ENCODE data around the gene SUSD6. TPM values are rescaled to one million over a fixed set of nuclear protein-coding genes. Genes with fewer than 3 reads are reported as not detected.

Gene SUSD6
- total and polyA plus RNA-seq, 4 donors: 16.0 to 75.1 (median 61.0) TPM

GRCh38 chr14:69582212-69582611 lies 29.2 kb upstream of the SUSD6 start:
- Histone ChIP-seq H3K4me3 (no peak overlapping the region), H3K36me3 (ENCODE audit: control insufficient read depth in 4 of 4, insufficient read depth in 4 of 4, low read length in 4 of 4) (no peaks in the 10 kb centered on the region), H3K27me3 (ENCODE audit: control insufficient read depth in 3 of 3, insufficient read depth in 3 of 3, low read length in 2 of 3) (peaks cover 0 to 11% (median 6%) of the 10 kb centered on the region in 3 donors), H3K9ac (ENCODE audit: insufficient read depth in 1 of 2, low read length in 2 of 2) (no peak overlapping the region), H3K4me1 (ENCODE audit: control insufficient read depth in 5 of 5, insufficient read depth in 5 of 5, low read length in 5 of 5) (peaks cover 0 to 9% (median 4%) of the 10 kb centered on the region in 5 donors), H3K27ac (ENCODE audit: low read depth in 1 of 2, low read length in 1 of 2) (no peak overlapping the region), H3K9me3 (ENCODE audit: control insufficient read depth in 4 of 4, insufficient read depth in 3 of 4, low read length in 3 of 4) (no peaks in the 10 kb centered on the region)
- TF ChIP-seq CTCF (IDR thresholded peaks at IDR 0.05; ENCODE audit: control extremely low read depth, extremely low read depth): no peak
- no peak for DNase-seq
- WGBS, 2 donors: 93 to 96% methylated on average over 1 of the region's 1 CpG
- no peak for ATAC-seq (ENCODE audit: insufficient read depth, low FRiP score)

- Histone ChIP-seq H3K27ac (ENCODE audit: low read depth in 1 of 2, low read length in 1 of 2) (no peak overlapping the region), H3K9ac (ENCODE audit: insufficient read depth in 1 of 2, low read length in 2 of 2) (no peak overlapping the region), H3K4me1 (ENCODE audit: control insufficient read depth in 5 of 5, insufficient read depth in 5 of 5, low read length in 5 of 5) (peaks cover 0 to 9% (median 4%) of the 10 kb centered on the region in 5 donors), H3K27me3 (ENCODE audit: control insufficient read depth in 3 of 3, insufficient read depth in 3 of 3, low read length in 2 of 3) (peaks cover 0 to 7% (median 6%) of the 10 kb centered on the region in 3 donors), H3K9me3 (ENCODE audit: control insufficient read depth in 4 of 4, insufficient read depth in 3 of 4, low read length in 3 of 4) (no peaks in the 10 kb centered on the region), H3K36me3 (ENCODE audit: control insufficient read depth in 4 of 4, insufficient read depth in 4 of 4, low read length in 4 of 4) (no peaks in the 10 kb centered on the region), H3K4me3 (no peak overlapping the region)
- DNase-seq (no peak), ATAC-seq (ENCODE audit: insufficient read depth, low FRiP score) (no peak)
- no peak for TF ChIP-seq CTCF (IDR thresholded peaks at IDR 0.05; ENCODE audit: control extremely low read depth, extremely low read depth)
- 92 to 94% methylated on average over 4 of the region's 4 CpGs for WGBS, 2 donors
Observed at GRCh38 chr14:69582829-69583228, 28.6 kb upstream of the SUSD6 start.

GRCh38 chr14:69584389-69584788 lies 27.0 kb upstream of the SUSD6 start:
- TF ChIP-seq CTCF (IDR thresholded peaks at IDR 0.05; ENCODE audit: control extremely low read depth, extremely low read depth): no peak
- no peaks in the 10 kb centered on the region for H3K9me3 ChIP-seq (ENCODE audit: control insufficient read depth in 4 of 4, insufficient read depth in 3 of 4, low read length in 3 of 4)
- WGBS, 2 donors: 94% methylated on average over 1 of the region's 1 CpG
- no peak overlapping the region for H3K27ac ChIP-seq (ENCODE audit: low read depth in 1 of 2, low read length in 1 of 2)
- H3K9ac ChIP-seq (ENCODE audit: insufficient read depth in 1 of 2, low read length in 2 of 2): no peak overlapping the region
- no peaks in the 10 kb centered on the region for H3K36me3 ChIP-seq (ENCODE audit: control insufficient read depth in 4 of 4, insufficient read depth in 4 of 4, low read length in 4 of 4)
- no peaks in the 10 kb centered on the region for H3K27me3 ChIP-seq (ENCODE audit: control insufficient read depth in 3 of 3, insufficient read depth in 3 of 3, low read length in 2 of 3)
- DNase-seq: no peak
- ATAC-seq (ENCODE audit: insufficient read depth, low FRiP score): no peak
- peaks cover 0 to 9% (median 4%) of the 10 kb centered on the region in 5 donors for H3K4me1 ChIP-seq (ENCODE audit: control insufficient read depth in 5 of 5, insufficient read depth in 5 of 5, low read length in 5 of 5)
- no peak overlapping the region for H3K4me3 ChIP-seq

GRCh38 chr14:69586404-69586803 lies 25.0 kb upstream of the SUSD6 start:
- Histone ChIP-seq H3K27ac (ENCODE audit: low read depth in 1 of 2, low read length in 1 of 2) (peak overlapping the region in 1 of 2 donors; percentile 57), H3K4me3 (no peak overlapping the region), H3K36me3 (ENCODE audit: control insufficient read depth in 4 of 4, insufficient read depth in 4 of 4, low read length in 4 of 4) (no peaks in the 10 kb centered on the region), H3K27me3 (ENCODE audit: control insufficient read depth in 3 of 3, insufficient read depth in 3 of 3, low read length in 2 of 3) (no peaks in the 10 kb centered on the region), H3K4me1 (ENCODE audit: control insufficient read depth in 5 of 5, insufficient read depth in 5 of 5, low read length in 5 of 5) (peaks cover 0 to 6% (median 0%) of the 10 kb centered on the region in 5 donors), H3K9me3 (ENCODE audit: control insufficient read depth in 4 of 4, insufficient read depth in 3 of 4, low read length in 3 of 4) (no peaks in the 10 kb centered on the region), H3K9ac (ENCODE audit: insufficient read depth in 1 of 2, low read length in 2 of 2) (no peak overlapping the region)
- no peak for TF ChIP-seq CTCF (IDR thresholded peaks at IDR 0.05; ENCODE audit: control extremely low read depth, extremely low read depth)
- DNase-seq: peak in 1 of 3 donors; percentile 11
- no peak for ATAC-seq (ENCODE audit: insufficient read depth, low FRiP score)
- WGBS, 2 donors: 40 to 61% methylated on average over 4 of the region's 4 CpGs
